GM21423 (cell line): ENCODE results near the gene SLC47A2.

ENCODE experiments used
- ATAC-seq: cut with Tn5 transposase; IDR thresholded peaks from one replicate; pipeline ENCODE4 v1.9.1; 2021; ENCODE audit warnings: mild to moderate bottlenecking, moderate library complexity; ENCODE audit not compliant: unreplicated experiment

SLC47A2 gene

GRCh38 chr17:19728084-19728495, 11.7 kb upstream of the SLC47A2 start:
- ATAC-seq, result no peak

GRCh38 chr17:19727501-19728078, 11.2 kb upstream of the SLC47A2 start:
- no peak for ATAC-seq

DNA sequence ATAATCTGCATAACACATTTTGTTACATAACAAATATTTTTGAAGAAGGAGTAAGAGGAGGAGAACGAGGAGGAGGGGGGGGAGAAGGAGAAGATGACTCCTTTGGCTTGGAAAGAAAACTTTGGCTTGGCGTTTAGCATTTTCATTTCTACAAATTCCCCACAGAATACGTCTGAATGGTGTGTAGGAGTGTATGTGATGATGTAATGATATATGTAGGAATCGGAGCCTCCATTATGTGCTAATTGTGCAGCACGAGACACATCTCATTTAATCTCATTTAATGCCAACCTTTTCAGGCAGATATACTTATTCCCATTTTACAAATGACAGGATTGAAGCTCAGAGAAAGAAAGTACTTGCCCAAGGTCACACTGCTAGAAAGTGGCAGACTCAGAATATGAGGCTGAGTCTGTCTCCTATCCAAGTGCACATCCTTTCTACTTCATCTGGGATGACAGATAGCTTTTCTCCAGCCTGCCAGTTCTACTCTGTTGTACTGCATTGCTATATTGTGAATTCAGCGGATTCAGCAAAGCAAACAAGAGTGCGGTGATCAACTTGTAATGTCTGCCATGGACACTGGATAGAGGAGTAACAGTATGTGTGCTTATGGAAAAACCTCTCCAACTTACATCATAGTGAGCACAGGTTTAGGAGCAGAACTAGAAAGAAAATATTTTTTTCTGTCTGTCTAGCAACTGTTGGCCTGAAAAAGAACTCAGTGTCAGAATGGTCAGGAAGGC, 10.4 kb upstream of the SLC47A2 start:
- ATAC-seq, result no peak

GRCh38 chr17:19725486-19725885, 9.1 kb upstream of the SLC47A2 start:
- ATAC-seq, result no peak

GRCh38 chr17:19724501-19725420, 8.4 kb upstream of the SLC47A2 start:
- ATAC-seq, result no peak

DNA sequence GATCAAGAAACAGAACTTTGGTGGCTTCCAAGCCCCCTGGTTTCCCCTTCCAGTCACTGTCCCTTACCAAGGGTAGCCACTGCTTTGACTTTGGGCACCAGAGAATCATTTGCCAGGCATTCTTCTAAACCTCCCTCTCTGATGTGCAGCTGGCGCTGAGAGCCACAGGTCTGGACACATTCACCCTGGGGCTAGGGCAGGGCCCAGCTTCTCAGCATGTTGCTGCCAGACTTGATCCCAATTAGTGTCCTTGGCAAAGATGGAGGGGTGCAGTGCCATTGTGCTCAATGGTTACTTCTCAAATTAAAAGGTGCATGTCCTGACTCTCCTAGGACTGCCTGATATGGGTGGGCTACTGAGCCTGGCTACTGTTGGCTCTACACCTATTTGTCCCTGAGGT, 7.6 kb upstream of the SLC47A2 start:
- ATAC-seq, result no peak

GRCh38 chr17:19720631-19721426, 4.4 kb upstream of the SLC47A2 start:
- ATAC-seq, result no peak

DNA sequence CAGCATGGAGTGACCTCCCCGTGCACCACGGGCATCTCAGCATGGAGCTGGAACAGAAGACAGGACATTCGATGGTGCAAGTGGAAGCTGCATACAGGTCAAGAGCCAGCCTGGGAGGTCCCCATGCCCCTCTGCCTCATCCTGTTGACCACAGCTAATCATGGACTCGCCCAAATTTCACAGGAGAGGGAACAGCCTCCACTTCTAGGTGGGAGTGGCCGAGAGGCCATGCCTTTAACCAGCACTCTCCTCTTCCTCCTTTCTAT, 3.8 kb upstream of the SLC47A2 start:
- no peak for ATAC-seq

DNA sequence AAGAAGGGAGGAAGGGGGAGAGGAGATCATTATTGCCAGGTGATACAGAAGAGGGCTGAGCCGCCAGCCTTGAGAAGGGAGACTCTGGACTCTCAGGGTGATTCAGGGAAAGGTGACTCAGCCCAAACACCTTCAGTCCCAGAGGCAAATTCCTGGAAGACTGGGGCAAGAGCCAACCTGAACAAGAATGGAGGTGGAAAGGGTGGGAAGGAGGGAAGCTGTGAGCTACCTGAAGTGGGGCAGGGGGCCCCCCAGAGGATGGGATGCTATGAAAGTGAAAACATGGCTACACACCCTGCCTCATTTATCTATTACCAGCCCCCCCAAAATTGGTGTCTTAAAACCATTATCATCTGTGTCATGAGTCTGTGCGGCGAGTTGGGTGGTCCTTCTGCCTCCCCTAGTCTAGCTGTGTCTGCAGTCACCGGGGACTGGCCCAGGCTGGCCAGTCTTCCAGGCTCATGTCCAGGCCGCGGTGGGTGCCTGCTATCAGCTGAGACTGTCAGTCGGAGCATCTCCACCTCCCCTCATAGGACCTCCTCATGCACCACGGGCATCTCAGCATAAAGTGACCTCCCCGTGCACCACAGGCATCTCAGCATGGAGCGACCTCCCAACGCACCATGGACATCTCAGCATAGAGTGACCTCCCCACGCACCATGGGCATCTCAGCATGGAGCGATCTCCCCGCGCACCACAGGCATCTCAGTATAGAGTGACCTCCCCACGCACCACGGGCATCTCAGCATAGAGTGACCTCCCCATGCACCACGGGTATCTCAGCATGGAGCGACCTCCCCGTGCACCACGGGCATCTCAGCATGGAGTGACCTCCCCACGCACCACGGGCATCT, 3.2 kb upstream of the SLC47A2 start:
- no peak for ATAC-seq

GRCh38 chr17:19718613-19719354, 2.4 kb upstream of the SLC47A2 start:
- no peak for ATAC-seq

- ATAC-seq, result no peak
These were observed 1.7 kb upstream of the SLC47A2 start for GRCh38 chr17:19718041-19718612.

- ATAC-seq, result no peak
These were observed 1.1 kb upstream of the SLC47A2 start for GRCh38 chr17:19717411-19717908.

DNA sequence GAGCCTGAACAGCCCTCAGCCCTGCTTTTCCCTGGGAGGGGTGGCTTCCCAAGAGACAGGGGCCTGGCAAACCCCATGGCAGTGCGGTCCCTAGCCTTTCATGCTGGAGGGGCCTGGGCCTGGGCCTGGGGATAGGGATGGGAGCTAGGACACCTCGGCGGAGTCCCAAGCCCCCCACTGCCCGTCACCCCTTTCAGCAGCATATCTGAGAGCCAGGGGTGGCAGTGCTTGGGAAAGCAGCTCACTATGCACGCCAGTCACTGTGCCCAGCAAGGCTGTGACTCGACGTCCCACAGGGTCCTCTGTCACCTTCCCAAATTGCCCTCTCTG, 612 bp upstream of the SLC47A2 start:
- ATAC-seq, result no peak

- ATAC-seq, result no peak
These were observed 1.6 kb downstream of the SLC47A2 start for GRCh38 chr17:19714542-19715411.

GRCh38 chr17:19713901-19714361, 2.5 kb downstream of the SLC47A2 start:
- ATAC-seq, result no peak

GRCh38 chr17:19713462-19713861, 2.9 kb downstream of the SLC47A2 start:
- ATAC-seq, result no peak

DNA sequence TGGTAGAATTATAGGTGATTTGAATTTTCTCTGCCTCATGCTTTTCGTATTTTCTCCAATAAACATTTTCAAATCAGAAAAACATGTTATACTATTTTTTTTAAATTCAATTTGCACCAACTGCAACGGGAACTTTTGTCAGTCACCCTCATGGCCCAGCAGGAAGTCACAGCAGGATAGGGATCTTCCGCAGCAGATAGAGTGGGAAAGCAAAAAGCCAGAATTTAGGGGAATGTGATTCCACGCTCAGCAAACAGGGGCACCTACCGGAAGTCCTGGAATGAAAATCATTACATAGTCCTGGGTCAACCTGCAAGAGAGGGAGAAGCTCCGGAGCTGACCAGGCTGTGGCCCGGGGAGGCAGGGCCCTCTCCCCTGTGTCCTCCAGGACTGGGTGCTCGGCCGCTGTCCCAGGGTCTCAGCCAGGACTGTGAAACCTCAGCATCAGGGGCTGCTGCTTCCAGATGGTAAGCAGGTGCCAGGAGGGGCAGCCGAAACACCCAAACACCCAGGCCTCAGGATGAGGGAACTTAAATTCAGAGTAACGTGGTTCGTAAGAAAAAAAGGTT, 3.9 kb downstream of the SLC47A2 start:
- ATAC-seq, result no peak

DNA sequence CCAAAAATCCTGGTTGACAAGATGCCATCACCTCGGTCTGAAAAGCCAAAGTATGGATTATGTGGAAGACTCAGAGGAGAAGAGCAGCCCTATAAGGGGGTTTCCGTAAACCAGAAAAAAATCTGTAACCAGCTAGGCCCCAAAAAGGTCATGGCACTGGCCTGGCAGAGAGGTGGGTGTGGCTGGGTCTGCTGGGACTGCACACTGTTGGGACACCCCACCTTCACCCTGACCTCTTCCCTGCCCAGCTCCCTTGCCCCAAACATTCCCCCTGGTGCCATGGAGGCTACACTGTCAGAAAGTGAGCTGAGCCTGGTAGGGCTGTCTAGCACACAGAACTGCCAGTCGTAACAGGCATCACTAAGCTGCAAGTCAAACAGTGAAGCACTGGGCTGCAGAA, 6.5 kb downstream of the SLC47A2 start:
- ATAC-seq, result no peak
